SK-N-SH (cell line): ENCODE measurements around the gene KCNAB1. TPM values are rescaled to one million over a fixed set of nuclear protein-coding genes. Genes with fewer than 3 reads are reported as not detected.

ENCODE experiments used
- CTCF ChIA-PET: fragments of 300-600, 350-600 bp; formaldehyde crosslinking; extraction: SDS; loops from one replicate; lab custom pipeline; 2021; lab: Yijun Ruan, JAX
- POLR2A ChIA-PET: fragments of 350-600 bp; sonication (Branson Sonifier 250); formaldehyde crosslinking; extraction: SDS; loops from one replicate; lab custom pipeline; 2020; ENCODE audit warnings: antibody characterized with exemption, inconsistent platforms; lab: Yijun Ruan, JAX
- DNase-seq: peaks from one replicate; pipeline ENCODE4 v3.0.0; 2012
- H2AFZ ChIP-seq: fragments of 200-600 bp; sonication (generic); 2 replicates; pipeline ENCODE4 v1.8.1; 2016; ENCODE audit warnings: antibody characterized with exemption, mild to moderate bottlenecking, low read depth
- H3F3A ChIP-seq: fragments of 200-600 bp; sonication (generic); replicated peaks from 2 replicates; pipeline ENCODE3; 2016; ENCODE audit warnings: antibody characterized with exemption, mild to moderate bottlenecking; ENCODE audit not compliant: insufficient read depth
- H3K27ac ChIP-seq, 2 experiments: fragments of 200-500 bp in 1 of 2; fragments of 200-600 bp in 1 of 2; sonication (Bioruptor generic) in 1 of 2; sonication (generic), shearing (Covaris generic) in 1 of 2; 2 replicates each; pipeline versions ENCODE4 v1.5.1 to v1.6.1; 2014 to 2016; ENCODE audit warnings: low read depth in 2 of 2, inconsistent platforms in 1 of 2, low read length in 1 of 2, mild to moderate bottlenecking in 1 of 2, mixed read lengths in 1 of 2
- H3K27me3 ChIP-seq: fragments of 200-600 bp; sonication (generic), shearing (Covaris generic); 2 replicates; pipeline ENCODE4 v1.6.1; 2016; ENCODE audit warnings: mixed run types; ENCODE audit not compliant: insufficient read depth
- H3K36me3 ChIP-seq, 2 experiments: fragments of 200-500 bp in 1 of 2; fragments of 200-600 bp in 1 of 2; sonication (Bioruptor generic) in 1 of 2; sonication (generic) in 1 of 2; replicated peaks in 1 of 2; 2 replicates each; pipeline versions ENCODE3 to v1.5.1; 2014 to 2016; ENCODE audit warnings: low read length in 1 of 2, mild to moderate bottlenecking in 1 of 2; ENCODE audit not compliant: insufficient read depth in 2 of 2, control insufficient read depth in 1 of 2
- H3K4me1 ChIP-seq, 2 experiments: fragments of 200-500 bp in 1 of 2; fragments of 200-600 bp in 1 of 2; sonication (Bioruptor generic) in 1 of 2; sonication (generic), shearing (Covaris generic) in 1 of 2; 2 replicates each; pipeline versions ENCODE4 v1.5.1 to v1.6.1; 2014 to 2016; ENCODE audit warnings: low read depth in 1 of 2, low read length in 1 of 2, mixed run types in 1 of 2; ENCODE audit not compliant: insufficient read depth in 2 of 2, control insufficient read depth in 1 of 2
- H3K4me2 ChIP-seq: fragments of 200-600 bp; sonication (generic), shearing (Covaris generic); 2 replicates; pipeline ENCODE4 v1.6.1; 2017; ENCODE audit warnings: mixed run types
- H3K4me3 ChIP-seq, 2 experiments: fragments of 200-500 bp in 1 of 2; fragments of 200-600 bp in 1 of 2; sonication (Bioruptor generic) in 1 of 2; sonication (generic), shearing (Covaris generic) in 1 of 2; 2 replicates each; pipeline versions ENCODE4 v1.5.1 to v1.8.1; 2014 to 2016; ENCODE audit warnings: low read depth in 2 of 2, inconsistent platforms in 1 of 2, low read length in 1 of 2, mild to moderate bottlenecking in 1 of 2, mixed read lengths in 1 of 2, moderate library complexity in 1 of 2
- H3K79me2 ChIP-seq: fragments of 200-600 bp; sonication (generic); 2 replicates; pipeline ENCODE4 v1.8.1; 2017; ENCODE audit warnings: mild to moderate bottlenecking; ENCODE audit not compliant: insufficient read depth
- H3K9ac ChIP-seq: fragments of 200-600 bp; sonication (generic); 2 replicates; pipeline ENCODE4 v1.6.1; 2017; ENCODE audit warnings: mixed run types
- H3K9me2 ChIP-seq: fragments of 200-600 bp; sonication (generic); 2 replicates; pipeline ENCODE4 v1.6.1; 2017; ENCODE audit warnings: mixed run types
- H3K9me3 ChIP-seq: fragments of 200-600 bp; sonication (generic); 2 replicates; pipeline ENCODE4 v1.6.1; 2017; ENCODE audit warnings: mixed run types, mild to moderate bottlenecking, moderate library complexity
- H4K20me1 ChIP-seq: fragments of 200-600 bp; sonication (generic); 2 replicates; pipeline ENCODE4 v1.6.1; 2017; ENCODE audit warnings: mild to moderate bottlenecking, mixed run types; ENCODE audit not compliant: insufficient read depth
- EP300 ChIP-seq, 2 experiments: IDR thresholded peaks; 2 replicates each; pipeline versions ENCODE4 v1.4.0 to v1.6.1; 2012; ENCODE audit warnings: borderline replicate concordance in 1 of 2, low read depth in 1 of 2, low read length in 1 of 2
- EZH2phosphoT487 ChIP-seq: fragments of 200-600 bp; sonication (generic); IDR thresholded peaks from 2 replicates; pipeline ENCODE4 v1.6.1; 2017; ENCODE audit warnings: low read depth, mixed run types, mild to moderate bottlenecking, antibody characterized with exemption, moderate library complexity, borderline replicate concordance
- FOSL2 ChIP-seq: IDR thresholded peaks from 2 replicates; pipeline ENCODE4 v1.4.0; 2012; ENCODE audit warnings: low read depth, mild to moderate bottlenecking, moderate library complexity, borderline replicate concordance
- GATA2 ChIP-seq: sonication (generic); formaldehyde crosslinking; IDR thresholded peaks from 2 replicates; pipeline ENCODE4 v1.5.0; 2020; ENCODE audit warnings: mild to moderate bottlenecking, missing genetic modification reagents
- TCF12 ChIP-seq: IDR thresholded peaks from 2 replicates; pipeline ENCODE4 v1.4.0; 2012
- TEAD4 ChIP-seq: IDR thresholded peaks from 2 replicates; pipeline ENCODE4 v1.4.0; 2012; ENCODE audit warnings: mild to moderate bottlenecking, borderline replicate concordance; ENCODE audit not compliant: insufficient read depth
- ZBTB33 ChIP-seq: IDR thresholded peaks from 2 replicates; pipeline ENCODE4 v1.4.0; 2012; ENCODE audit warnings: low read depth, borderline replicate concordance
- WGBS: methylation state at CpG from one replicate; pipeline ENCODE4 v1.1.6; 2017; ENCODE audit warnings: low lambda C conversion rate; 5-methylcytosine and 5-hydroxymethylcytosine counted together
- polyA plus RNA-seq, 3 experiments: library from polyadenylated mRNA; depleted of rRNA; stranded (reverse); fragments of >200 nt; gene quantifications; 2 replicates each; pipeline ENCODE4 v1.2.3, GENCODE V29; 2012

The KCNAB1 gene
- polyA plus RNA-seq, 1 of the 3 experiments (the other 2 are of a cell fraction) = 82.1 TPM

GRCh38 chr3:156489462-156489911 lies 369.1 kb downstream of the KCNAB1 start:
- Histone ChIP-seq H2AFZ (no peak overlapping the region), H4K20me1 (no peaks in the 10 kb centered on the region), H3K4me3 (no peak overlapping the region), H3K4me2 (no peak overlapping the region), H3F3A (peaks cover 32% of the 10 kb centered on the region), H3K27me3 (no peaks in the 10 kb centered on the region), H3K9ac (no peak overlapping the region), H3K9me3 (no peaks in the 10 kb centered on the region)
- CTCF ChIA-PET = interaction anchor here (1.3 to 1.6 kb wide), 2 partner anchors 15 to 338 kb away, joined by 3 to 8 read pairs; no protein-coding TSS in a partner anchor
- POLR2A ChIA-PET = no interaction called here
- TF ChIP-seq TCF12 (peak; percentile 32; the same call in 1 of the 2 replicates), EP300 (IDR thresholded peaks at IDR 0.05; ENCODE audit: borderline replicate concordance in 1 of 2, low read depth in 1 of 2, low read length in 1 of 2) (peak; percentile 17 to 27; a peak in 2 of 4 replicates), ZBTB33 (no peak), FOSL2 (0 out of 2 replicates have a peak, but pooled peaks have one; percentile 8)
- TF ChIP-seq, all 33 proteins: peak for 3
- H3K79me2 ChIP-seq = 0 out of 2 replicates have a peak, but pooled peaks cover 3% of the 10 kb centered on the region
- no peak for DNase-seq
- 50% methylated on average over 1 of the region's 1 CpG for WGBS
- H3K9me2 ChIP-seq = no peaks in the 10 kb centered on the region
- H3K27ac ChIP-seq = peak overlapping the region; percentile 49 to 85; a peak in 3 of 4 replicates
- H3K4me1 ChIP-seq = peaks cover 3 to 24% of the 10 kb centered on the region in 2 experiments; a peak in 3 of 4 replicates
- peaks cover 0 to 37% of the 10 kb centered on the region in 2 experiments for H3K36me3 ChIP-seq

- no peaks in the 10 kb centered on the region for H3K9me3 ChIP-seq
- ChIA-PET CTCF (interaction anchor here (0.6 to 1.8 kb wide), 5 partner anchors 16 to 42 kb away, joined by 3 to 5 read pairs (median 3); no protein-coding TSS in a partner anchor), POLR2A (no interaction called here)
- H3K79me2 ChIP-seq = 0 out of 2 replicates have a peak, but pooled peaks cover 4% of the 10 kb centered on the region
- whole genome bisulfite sequencing = 85% methylated on average over 3 of the region's 3 CpGs
- TF ChIP-seq EZH2phosphoT487 = no peak
- TF ChIP-seq TEAD4 = no peak
- no peak for TF ChIP-seq ZBTB33
- no peak for TF ChIP-seq GATA2
- H3K9ac ChIP-seq = no peak overlapping the region
- H3K27me3 ChIP-seq = no peaks in the 10 kb centered on the region
- no peaks in the 10 kb centered on the region for H3K9me2 ChIP-seq
- DNase-seq = no peak
- no peak overlapping the region for H3K4me3 ChIP-seq
- peak overlapping the region in 1 of 2 experiments; percentile 92; a peak in 2 of 4 replicates for H3K27ac ChIP-seq
- H3K4me2 ChIP-seq = no peak overlapping the region
- H4K20me1 ChIP-seq = no peaks in the 10 kb centered on the region
- H3F3A ChIP-seq = peaks cover 33% of the 10 kb centered on the region
- peaks cover 3 to 17% of the 10 kb centered on the region in 2 experiments; a peak in 3 of 4 replicates for H3K4me1 ChIP-seq
- H3K36me3 ChIP-seq = peaks cover 0 to 42% of the 10 kb centered on the region in 2 experiments
- no peak overlapping the region for H2AFZ ChIP-seq
Observed at GRCh38 chr3:156491192-156491591, 370.8 kb downstream of the KCNAB1 start.
